IPS-NIHi7 (cell line): Measurements from ENCODE around the gene UNC93B1.
"Not testable (repeated sequence)": the region's sequence is repeated elsewhere in the genome, so short reads cannot be mapped to it uniquely, and the experiment has no call there.

Source experiments
- DNase-seq: peaks from one replicate; pipeline ENCODE4 v3.0.0; 2012; ENCODE audit warnings: mixed read lengths; ENCODE audit errors: extremely low spot score

Gene UNC93B1

DNA sequence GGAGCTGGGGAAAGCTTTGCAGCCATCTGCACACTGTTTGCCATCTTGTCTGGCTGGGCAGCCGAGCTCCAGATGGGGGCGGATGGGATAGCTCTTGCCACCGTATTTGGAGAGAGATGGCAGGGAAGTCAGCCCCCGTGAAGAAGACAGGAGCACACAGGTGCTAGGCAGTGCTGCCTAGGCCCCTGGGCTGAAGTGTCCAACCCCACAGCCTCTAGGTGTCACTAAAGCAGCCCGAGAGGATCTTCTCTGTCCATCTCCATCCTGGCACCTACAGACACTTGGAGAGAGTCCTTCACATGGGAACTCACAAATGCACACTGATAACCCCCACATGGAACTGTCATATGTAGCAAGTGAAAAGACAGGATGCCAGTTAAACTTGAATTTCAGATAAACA is 60.5 kb downstream of the UNC93B1 start:
- not testable (repeated sequence) for DNase-seq
